ENCODE measurements around the gene PDPK1.
"Not testable (repeated sequence)": the region's sequence is repeated elsewhere in the genome, so short reads cannot be mapped to it uniquely, and the experiment has no call there.

Gene PDPK1

DNA sequence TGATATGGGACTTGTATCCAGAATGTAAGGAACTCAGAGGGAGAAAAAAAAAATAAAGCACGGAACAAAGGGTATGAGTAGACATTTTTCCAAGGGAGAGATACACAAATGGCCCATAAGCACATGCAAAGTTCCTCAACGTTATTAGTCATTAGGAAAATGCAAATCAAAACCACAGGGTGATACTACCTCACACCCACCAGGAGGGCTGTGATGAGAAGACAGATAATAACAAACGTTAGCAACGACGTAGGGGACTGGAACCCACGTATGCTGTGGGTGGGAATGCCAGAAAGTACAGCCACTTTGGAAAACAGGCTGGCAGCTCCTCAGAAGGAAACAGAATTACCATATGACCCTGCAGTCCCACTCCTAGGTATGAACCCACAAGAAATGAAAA is 34.9 kb downstream of the PDPK1 start:
- not testable (repeated sequence) for H3K27ac ChIP-seq (ENCODE audit: low read length); H3K79me2 ChIP-seq (ENCODE audit: low read length); H3K4me1 ChIP-seq (ENCODE audit: low read length); H3K4me2 ChIP-seq (ENCODE audit: low read length); H3K36me3 ChIP-seq (replicated peaks; ENCODE audit: low read depth, low read length); H3K27me3 ChIP-seq (ENCODE audit: low read depth, low read length); H2AFZ ChIP-seq (ENCODE audit: low read depth, low read length); H3K9ac ChIP-seq (ENCODE audit: low read length); H3K9me3 ChIP-seq (ENCODE audit: insufficient read depth, low read length); H3K4me3 ChIP-seq (ENCODE audit: low read length); H4K20me1 ChIP-seq (ENCODE audit: insufficient read depth, low read length)

DNA sequence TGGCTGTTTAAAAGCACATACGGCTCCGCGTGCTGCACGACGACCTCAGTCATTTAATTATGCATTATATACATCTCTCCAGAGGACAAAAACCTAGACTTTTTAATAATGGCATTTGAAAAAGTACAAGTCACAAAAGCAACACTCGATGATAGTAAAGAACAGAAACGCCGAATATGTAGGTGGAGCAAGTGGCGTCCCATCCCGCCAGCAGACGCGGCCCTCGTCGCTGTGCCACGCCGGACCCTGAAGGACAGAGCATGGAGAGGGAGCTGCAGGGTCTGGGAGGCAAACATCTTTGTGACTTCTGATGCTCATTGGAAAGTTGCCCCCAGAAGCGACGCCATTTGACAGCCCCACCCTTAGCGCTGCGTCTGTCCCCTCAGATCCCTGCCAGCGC is 38.0 kb downstream of the PDPK1 start:
- H2AFZ ChIP-seq (ENCODE audit: low read depth, low read length); H3K4me1 ChIP-seq (ENCODE audit: low read length); H3K79me2 ChIP-seq (ENCODE audit: low read length): not testable (repeated sequence)

DNA sequence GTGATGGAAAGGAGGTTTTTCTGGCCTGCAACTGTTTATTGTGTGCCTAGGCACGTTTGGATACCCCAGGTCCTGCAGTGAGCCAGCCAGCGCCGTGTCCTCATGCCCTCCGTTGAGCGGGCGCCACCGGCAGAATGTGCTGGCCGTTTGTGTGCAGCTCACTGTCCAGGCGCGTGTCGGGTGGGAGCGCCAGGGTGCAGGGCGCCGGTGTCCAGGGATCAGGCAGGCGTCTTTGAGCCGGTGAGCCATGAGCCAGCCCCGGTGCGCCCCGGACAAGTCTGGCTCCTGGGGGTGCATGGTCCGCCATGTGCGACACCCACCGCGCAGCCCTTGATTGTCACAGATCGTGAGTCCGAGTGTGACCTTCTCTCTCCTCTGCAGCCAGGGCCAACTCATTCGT is 39.2 kb downstream of the PDPK1 start:
- H3K4me2 ChIP-seq (ENCODE audit: low read length); H4K20me1 ChIP-seq (ENCODE audit: insufficient read depth, low read length); H3K9me3 ChIP-seq (ENCODE audit: insufficient read depth, low read length); H3K27ac ChIP-seq (ENCODE audit: low read length); H3K79me2 ChIP-seq (ENCODE audit: low read length); H3K27me3 ChIP-seq (ENCODE audit: low read depth, low read length); H3K36me3 ChIP-seq (replicated peaks; ENCODE audit: low read depth, low read length); H3K4me3 ChIP-seq (ENCODE audit: low read length); H3K4me1 ChIP-seq (ENCODE audit: low read length); H3K9ac ChIP-seq (ENCODE audit: low read length); H2AFZ ChIP-seq (ENCODE audit: low read depth, low read length): not testable (repeated sequence)

More for the DNA sequence above, 38.0 kb downstream of the PDPK1 start:
- not testable (repeated sequence) for H3K9me3 ChIP-seq (ENCODE audit: insufficient read depth, low read length); H3K4me2 ChIP-seq (ENCODE audit: low read length); H3K27me3 ChIP-seq (ENCODE audit: low read depth, low read length); H3K27ac ChIP-seq (ENCODE audit: low read length); H3K36me3 ChIP-seq (replicated peaks; ENCODE audit: low read depth, low read length); H3K9ac ChIP-seq (ENCODE audit: low read length); H4K20me1 ChIP-seq (ENCODE audit: insufficient read depth, low read length); H3K4me3 ChIP-seq (ENCODE audit: low read length)

DNA sequence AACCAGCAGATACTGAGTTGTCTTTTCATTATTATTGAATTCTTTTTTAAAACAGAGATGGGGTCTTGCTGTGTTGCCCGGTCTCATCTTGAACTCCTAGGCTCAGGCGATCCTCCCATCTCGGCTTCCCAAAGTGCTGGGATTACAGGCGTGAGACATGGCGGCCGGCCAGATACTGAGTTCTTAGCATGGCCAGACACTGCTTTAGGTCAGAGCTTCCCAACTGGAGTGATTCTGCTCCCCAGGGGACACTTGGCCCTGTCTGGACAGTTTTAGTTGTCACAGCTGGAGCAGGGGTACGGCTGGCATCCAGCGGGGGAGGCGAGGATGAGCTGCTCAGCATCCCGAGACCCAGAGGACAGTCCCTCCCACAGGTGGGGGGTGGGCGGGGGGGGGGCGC is 41.1 kb downstream of the PDPK1 start:
- not testable (repeated sequence) for H3K27ac ChIP-seq (ENCODE audit: low read length); H3K4me3 ChIP-seq (ENCODE audit: low read length); H3K27me3 ChIP-seq (ENCODE audit: low read depth, low read length); H3K4me1 ChIP-seq (ENCODE audit: low read length); H3K9ac ChIP-seq (ENCODE audit: low read length); H3K4me2 ChIP-seq (ENCODE audit: low read length); H2AFZ ChIP-seq (ENCODE audit: low read depth, low read length); H4K20me1 ChIP-seq (ENCODE audit: insufficient read depth, low read length); H3K36me3 ChIP-seq (replicated peaks; ENCODE audit: low read depth, low read length); H3K79me2 ChIP-seq (ENCODE audit: low read length); H3K9me3 ChIP-seq (ENCODE audit: insufficient read depth, low read length)

DNA sequence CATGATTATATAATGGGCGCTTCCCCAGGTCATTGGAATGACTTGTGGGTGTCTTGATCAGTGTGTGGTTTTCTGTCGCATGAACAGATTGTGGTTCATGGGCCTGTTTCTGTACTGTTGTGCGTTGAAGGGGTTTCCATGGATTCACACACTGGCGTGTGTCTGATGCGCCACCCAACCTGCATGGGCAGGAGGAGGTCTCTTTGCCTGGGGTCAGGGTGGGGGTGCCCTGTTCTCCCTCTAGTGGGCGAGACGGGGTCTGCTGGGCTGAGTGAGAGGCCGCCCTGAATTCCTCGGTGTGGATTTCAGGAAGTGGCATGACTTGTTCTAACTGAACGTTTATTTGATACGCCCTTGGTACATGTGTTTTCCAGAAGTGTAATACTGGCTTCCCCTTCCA is 42.3 kb downstream of the PDPK1 start:
- H3K27ac ChIP-seq (ENCODE audit: low read length); H3K9ac ChIP-seq (ENCODE audit: low read length); H3K9me3 ChIP-seq (ENCODE audit: insufficient read depth, low read length); H3K36me3 ChIP-seq (replicated peaks; ENCODE audit: low read depth, low read length); H3K4me3 ChIP-seq (ENCODE audit: low read length); H3K4me1 ChIP-seq (ENCODE audit: low read length); H3K4me2 ChIP-seq (ENCODE audit: low read length); H2AFZ ChIP-seq (ENCODE audit: low read depth, low read length); H4K20me1 ChIP-seq (ENCODE audit: insufficient read depth, low read length); H3K27me3 ChIP-seq (ENCODE audit: low read depth, low read length); H3K79me2 ChIP-seq (ENCODE audit: low read length): not testable (repeated sequence)

DNA sequence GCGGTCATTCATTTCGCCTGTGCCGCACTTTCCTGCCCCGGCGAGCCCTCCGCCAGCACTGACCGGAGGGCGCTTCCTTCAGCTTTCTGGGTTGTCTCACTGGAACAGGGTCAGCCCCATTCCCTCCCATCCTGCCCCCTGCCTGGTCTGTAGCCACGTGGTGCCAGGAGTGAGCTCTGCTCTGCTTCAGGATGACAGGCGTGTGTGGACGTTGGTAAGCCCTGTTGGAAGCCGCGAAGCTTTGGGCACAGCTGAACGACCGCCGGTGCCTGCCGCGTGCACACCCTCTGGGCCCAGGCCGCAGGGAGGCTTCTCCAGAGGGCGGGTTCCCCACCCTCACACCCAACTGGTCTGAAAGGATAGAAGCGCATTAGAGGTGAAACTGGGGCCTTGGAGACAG is 43.0 kb downstream of the PDPK1 start:
- not testable (repeated sequence) for H3K4me2 ChIP-seq (ENCODE audit: low read length); H3K4me1 ChIP-seq (ENCODE audit: low read length); H3K9me3 ChIP-seq (ENCODE audit: insufficient read depth, low read length); H3K27ac ChIP-seq (ENCODE audit: low read length); H3K36me3 ChIP-seq (replicated peaks; ENCODE audit: low read depth, low read length); H2AFZ ChIP-seq (ENCODE audit: low read depth, low read length); H3K4me3 ChIP-seq (ENCODE audit: low read length); H4K20me1 ChIP-seq (ENCODE audit: insufficient read depth, low read length); H3K27me3 ChIP-seq (ENCODE audit: low read depth, low read length); H3K79me2 ChIP-seq (ENCODE audit: low read length); H3K9ac ChIP-seq (ENCODE audit: low read length)

DNA sequence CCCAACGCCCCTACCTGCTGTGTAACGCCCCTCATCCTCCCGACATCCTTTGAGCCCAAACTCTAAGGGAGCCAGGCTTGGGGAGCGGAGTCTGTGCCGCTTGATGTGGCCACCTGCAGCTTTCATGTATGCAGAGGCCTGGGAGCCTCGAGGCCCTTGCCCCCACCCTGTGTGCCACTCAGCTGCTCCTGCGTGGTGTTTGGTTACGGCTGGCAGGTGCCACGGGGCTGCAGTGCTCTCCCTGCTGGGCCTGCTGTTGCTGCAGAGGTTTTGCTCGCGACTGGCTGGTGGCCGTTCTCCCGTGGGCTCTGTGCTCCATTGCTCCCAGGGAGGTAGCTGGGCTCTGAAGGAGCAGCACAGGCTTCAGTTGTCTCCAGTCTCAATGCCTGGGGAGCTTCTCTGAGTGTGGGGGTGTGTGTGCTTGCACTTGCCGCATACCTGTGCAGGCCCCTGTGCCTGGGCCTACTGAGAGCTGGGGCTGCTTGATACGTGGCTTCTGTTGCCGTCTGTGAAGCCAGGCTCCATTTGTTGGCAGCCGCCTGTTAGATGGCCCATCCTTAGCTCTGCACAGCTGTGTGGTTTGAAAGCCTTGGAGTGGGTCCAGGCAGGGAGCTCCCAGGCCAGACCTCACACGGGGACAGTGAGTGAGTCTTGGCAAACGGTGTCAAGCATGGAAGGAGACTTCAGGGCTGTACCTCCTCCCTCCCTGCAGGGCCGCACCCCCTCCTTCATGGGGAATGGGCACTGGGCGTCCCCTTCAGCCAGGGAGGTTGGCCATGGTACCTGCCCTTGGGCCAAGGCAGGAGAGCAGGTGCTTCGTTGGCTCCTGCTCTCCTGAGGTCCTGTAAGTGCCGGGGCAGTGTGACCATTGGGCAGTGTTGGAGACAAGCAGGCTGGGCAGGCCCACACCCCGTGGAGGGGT is 47.2 kb downstream of the PDPK1 start:
- no peaks in the 10 kb centered on the region for H3K79me2 ChIP-seq (ENCODE audit: low read length)
- H4K20me1 ChIP-seq (ENCODE audit: insufficient read depth, low read length) = no peaks in the 10 kb centered on the region
- H3K4me2 ChIP-seq (ENCODE audit: low read length) = no peak overlapping the region
- no peak overlapping the region for H3K9ac ChIP-seq (ENCODE audit: low read length)
- H3K9me3 ChIP-seq (ENCODE audit: insufficient read depth, low read length) = no peaks in the 10 kb centered on the region
- H2AFZ ChIP-seq (ENCODE audit: low read depth, low read length) = no peak overlapping the region
- H3K4me1 ChIP-seq (ENCODE audit: low read length) = peaks cover 3% of the 10 kb centered on the region; the same call in 1 of the 2 replicates
- TF ChIP-seq, protein P1, sequence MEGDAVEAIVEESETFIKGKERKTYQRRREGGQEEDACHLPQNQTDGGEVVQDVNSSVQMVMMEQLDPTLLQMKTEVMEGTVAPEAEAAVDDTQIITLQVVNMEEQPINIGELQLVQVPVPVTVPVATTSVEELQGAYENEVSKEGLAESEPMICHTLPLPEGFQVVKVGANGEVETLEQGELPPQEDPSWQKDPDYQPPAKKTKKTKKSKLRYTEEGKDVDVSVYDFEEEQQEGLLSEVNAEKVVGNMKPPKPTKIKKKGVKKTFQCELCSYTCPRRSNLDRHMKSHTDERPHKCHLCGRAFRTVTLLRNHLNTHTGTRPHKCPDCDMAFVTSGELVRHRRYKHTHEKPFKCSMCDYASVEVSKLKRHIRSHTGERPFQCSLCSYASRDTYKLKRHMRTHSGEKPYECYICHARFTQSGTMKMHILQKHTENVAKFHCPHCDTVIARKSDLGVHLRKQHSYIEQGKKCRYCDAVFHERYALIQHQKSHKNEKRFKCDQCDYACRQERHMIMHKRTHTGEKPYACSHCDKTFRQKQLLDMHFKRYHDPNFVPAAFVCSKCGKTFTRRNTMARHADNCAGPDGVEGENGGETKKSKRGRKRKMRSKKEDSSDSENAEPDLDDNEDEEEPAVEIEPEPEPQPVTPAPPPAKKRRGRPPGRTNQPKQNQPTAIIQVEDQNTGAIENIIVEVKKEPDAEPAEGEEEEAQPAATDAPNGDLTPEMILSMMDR (IDR thresholded peaks at IDR 0.05; ENCODE audit: low read depth, low read length) = no peak
- TF ChIP-seq EZH2phosphoT487 (IDR thresholded peaks at IDR 0.05; ENCODE audit: low read depth) = no peak
- peaks cover 11% of the 10 kb centered on the region for H3K36me3 ChIP-seq (replicated peaks; ENCODE audit: low read depth, low read length)
- H3K4me3 ChIP-seq (ENCODE audit: low read length) = no peak overlapping the region
- H3K27me3 ChIP-seq (ENCODE audit: low read depth, low read length) = no peaks in the 10 kb centered on the region
- H3K27ac ChIP-seq (ENCODE audit: low read length) = no peak overlapping the region

All from OCI-LY3 (cell line).